Hematopoietic multipotent progenitor cell treated with erythropoietin and hydrocortisone succinate and interleukin-3 and kit ligand, for 15 days (in vitro differentiated cells): ENCODE measurements around the gene TYSND1.
"Not testable (repeated sequence)": the region's sequence is repeated elsewhere in the genome, so short reads cannot be mapped to it uniquely, and the experiment has no call there.

Experiments
- DNase-seq: peaks from one replicate; pipeline ENCODE4 v3.0.0-alpha.2; 2015; ENCODE audit warnings: low spot score

Gene TYSND1, protein sequence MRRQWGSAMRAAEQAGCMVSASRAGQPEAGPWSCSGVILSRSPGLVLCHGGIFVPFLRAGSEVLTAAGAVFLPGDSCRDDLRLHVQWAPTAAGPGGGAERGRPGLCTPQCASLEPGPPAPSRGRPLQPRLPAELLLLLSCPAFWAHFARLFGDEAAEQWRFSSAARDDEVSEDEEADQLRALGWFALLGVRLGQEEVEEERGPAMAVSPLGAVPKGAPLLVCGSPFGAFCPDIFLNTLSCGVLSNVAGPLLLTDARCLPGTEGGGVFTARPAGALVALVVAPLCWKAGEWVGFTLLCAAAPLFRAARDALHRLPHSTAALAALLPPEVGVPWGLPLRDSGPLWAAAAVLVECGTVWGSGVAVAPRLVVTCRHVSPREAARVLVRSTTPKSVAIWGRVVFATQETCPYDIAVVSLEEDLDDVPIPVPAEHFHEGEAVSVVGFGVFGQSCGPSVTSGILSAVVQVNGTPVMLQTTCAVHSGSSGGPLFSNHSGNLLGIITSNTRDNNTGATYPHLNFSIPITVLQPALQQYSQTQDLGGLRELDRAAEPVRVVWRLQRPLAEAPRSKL

GRCh38 chr10:70146489-70147258 is at the start of gene TYSND1:
Gene TYSND1, minus strand, starts transcription at chr10:70146700. Its CDS starts 114 bp downstream, at chr10:70146586.
- peak; percentile 90 for DNase-seq

DNA sequence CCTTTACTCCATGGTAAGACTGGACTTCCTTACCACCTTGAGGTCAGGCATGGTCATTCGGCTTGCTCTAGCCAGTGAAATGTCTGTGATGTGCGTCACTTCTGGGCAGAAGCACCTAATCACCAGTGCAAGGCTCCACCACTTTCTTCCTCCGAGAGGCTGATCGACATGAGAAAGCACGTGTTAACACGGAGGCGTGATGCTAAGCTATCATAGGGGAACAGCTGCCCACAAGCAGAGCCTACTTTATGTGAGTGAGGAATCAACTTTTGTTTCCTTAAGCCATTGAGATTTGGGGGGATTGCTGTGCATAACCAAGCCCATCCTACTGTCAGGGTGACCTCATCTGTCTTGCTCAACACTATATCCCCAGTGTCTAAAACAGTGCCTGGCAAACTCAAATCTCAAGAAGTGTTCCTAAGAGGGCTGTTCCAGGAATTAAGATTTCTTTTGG is 46.9 kb upstream of the TYSND1 start:
- DNase-seq = no peak

GRCh38 chr10:70192326-70192968 is 45.9 kb upstream of the TYSND1 start:
- DNase-seq = no peak

GRCh38 chr10:70191972-70192305 is 45.4 kb upstream of the TYSND1 start:
- no peak for DNase-seq

DNA sequence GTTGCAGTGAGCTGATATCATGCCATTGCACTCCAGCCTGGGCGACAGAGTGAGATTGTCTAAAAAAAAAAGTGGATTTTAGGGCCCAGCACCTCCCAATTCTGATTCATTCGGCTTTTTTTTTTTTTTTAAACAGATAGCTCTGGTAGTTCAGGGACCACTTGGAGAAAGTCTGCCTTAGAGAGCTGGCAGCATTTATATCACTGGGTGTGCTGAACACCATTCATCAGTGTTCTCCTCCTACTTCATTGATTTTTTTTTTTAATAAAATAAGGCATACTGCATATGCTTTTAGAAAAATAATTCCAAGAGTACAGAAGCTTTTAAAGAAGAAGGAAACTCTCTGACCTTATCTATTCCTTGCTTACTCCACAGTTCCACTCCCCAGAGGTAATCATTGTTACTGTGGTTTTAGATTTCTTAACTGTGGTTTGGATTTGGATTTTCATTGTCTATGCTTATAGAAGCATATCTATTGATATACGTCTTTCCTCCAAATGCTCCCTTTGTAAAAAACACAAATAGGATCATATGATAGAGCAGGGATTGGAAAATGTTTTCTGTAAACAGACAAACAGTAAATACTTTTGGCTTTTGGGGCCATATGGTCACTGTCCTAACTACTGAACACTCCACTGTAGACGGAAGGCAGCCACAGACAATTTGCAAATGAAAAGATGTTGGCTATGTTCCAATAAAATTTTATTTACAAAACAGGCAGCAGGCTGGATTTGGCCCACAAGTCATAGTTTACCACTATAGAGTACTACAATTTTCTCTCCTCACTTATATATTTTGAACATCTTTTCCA is 44.9 kb upstream of the TYSND1 start:
- DNase-seq = no peak

DNA sequence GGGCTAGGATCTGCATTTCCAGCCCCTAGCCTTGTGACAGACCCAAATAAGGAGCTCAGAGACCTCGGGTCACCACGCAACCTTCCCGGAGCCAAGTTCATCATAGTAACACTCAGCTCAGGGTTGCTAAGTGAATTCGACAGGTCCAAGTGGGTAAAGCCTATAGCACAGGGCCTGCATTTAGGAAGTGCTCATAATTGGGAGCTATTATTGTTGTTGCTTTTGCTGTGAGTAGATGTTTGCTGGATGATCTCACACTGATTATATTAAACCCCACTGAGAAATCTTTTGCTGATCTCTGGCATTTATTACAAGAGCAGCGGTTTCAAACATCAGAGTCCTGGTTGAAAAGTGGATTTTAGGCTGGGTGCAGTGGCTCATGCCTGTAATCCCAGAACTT is 44.1 kb upstream of the TYSND1 start:
- no peak for DNase-seq

DNA sequence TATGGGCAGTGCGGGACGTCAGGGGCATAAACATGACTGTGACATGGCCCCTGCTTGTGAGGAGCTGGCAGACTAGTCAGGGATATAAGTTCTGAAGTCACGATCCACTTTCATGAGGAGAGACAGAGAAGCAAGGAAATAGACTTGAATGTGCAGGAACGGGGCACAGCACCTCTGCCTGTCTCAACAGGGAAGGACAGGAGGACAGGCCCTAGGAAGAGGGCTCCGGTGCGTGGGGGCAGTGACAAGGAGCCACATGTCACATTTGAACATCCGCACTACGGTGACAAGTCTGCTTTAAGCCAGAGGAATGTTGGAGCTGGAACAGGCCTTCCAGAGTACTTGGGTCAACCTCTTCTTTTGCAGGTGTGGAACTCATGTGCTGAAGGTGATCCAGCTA is 43.6 kb upstream of the TYSND1 start:
- no peak for DNase-seq

DNA sequence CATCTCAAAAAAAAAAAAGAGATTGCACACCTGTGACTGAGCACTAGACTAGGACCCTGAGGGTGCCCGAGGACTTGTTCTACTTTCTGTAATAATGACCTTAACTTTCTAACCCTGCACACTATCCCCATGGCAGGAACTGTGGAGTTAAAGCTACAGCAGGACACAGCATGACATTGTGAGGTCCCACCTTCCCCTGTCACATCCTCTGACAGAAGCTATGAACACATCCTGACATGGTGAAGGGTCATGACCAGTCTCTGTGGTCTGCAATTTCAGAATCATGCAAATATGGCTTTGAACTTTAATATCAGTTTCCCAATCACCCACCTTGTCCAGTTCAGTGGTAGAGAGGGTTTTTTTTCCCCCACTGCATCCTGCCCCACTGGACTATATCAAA is 42.3 kb upstream of the TYSND1 start:
- DNase-seq = no peak

DNA sequence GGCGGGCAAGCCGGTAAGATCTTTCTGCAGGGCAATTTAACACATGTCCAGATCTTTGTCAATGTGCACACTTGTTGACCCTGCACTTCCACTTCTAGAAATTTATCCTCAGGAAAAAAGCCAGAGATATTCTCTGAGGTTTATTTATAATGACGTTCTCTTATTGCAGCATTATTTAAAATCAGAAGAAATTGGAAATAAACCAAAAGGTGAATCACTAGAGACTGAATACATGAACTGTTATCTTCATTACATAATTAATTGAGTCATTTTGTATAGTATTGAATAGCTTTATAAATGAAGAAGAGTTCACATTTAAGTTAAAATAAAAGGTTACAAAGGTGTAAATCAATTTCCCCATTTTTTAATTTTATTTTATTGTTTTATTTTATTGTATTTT is 40.1 kb upstream of the TYSND1 start:
- no peak for DNase-seq

GRCh38 chr10:70186090-70186489 is 39.6 kb upstream of the TYSND1 start:
- DNase-seq = no peak

- DNase-seq = no peak
These were observed 36.8 kb upstream of the TYSND1 start for GRCh38 chr10:70183304-70183703.

GRCh38 chr10:70179209-70179608 is 32.7 kb upstream of the TYSND1 start:
- DNase-seq = not testable (repeated sequence)

GRCh38 chr10:70178139-70178725 is 31.7 kb upstream of the TYSND1 start:
- DNase-seq = no peak

DNA sequence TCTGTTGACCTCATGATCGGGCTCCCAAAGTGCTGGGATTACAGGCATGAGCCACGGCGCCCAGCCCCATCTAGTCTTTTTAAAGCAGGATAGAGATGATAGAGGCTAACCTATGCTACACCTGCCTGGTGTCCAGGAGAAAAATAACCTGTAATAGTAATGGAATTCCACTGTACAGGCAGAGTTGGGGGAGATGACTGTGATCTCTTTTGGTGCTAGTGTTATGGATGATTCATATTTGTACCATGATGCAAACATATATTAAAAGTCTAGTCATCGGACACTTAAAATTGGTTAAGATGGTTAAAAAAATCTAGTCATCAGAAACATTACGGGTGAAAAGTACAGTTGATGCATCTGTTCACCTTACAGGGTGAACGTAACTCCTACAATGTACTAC is 29.9 kb upstream of the TYSND1 start:
- DNase-seq = no peak

DNA sequence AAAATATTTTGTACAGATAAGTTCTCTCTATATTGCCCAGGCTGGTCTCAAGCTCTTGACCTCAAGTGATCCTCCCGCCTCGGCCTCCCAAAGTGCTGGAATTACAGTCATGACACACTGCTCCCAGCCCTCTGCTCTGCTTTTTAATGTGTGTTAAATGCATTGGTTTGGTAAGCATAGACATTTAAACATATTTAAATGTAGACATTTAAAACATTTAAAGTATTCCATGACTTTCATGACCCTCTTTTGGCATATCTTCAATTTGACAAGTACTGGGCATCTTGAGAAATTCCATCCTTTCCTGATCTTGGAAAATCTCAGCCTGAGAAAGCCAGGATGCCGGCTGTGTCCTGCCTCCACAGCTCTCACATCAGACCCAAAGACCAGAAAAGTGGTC is 29.0 kb upstream of the TYSND1 start:
- no peak for DNase-seq

DNA sequence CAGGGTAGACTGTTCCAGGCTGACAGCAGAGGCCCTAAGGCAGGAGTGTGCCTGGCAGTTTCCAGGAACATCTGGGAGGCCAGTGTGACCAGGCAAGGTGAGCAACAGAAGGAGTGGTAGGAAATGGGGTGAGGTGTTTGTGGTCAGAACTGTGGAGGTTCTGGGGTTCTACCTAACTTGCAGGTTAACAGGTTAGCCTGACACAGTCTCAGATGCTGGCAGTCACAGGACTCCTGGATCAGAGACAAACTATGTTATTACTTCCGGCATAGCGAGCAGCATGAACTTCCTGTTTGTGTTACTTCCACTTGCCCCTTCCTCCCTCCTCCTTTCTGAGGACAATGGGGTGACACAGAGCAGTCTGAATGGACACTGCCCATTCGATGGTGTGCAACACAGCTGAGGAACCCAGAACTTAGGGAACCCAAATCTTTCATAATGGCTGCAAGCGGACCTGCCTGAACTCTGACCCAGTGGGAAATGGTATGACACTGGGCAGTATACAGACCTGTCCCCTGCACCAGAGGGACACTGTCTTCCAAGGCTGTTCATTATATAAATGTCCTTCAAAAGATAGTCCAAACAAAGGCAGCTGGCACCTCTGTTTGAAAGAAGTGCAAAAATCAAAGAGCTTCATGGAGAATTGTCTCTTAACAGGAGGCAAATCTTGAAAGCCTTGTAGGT is 27.7 kb upstream of the TYSND1 start:
- no peak for DNase-seq

GRCh38 chr10:70169649-70170364 is 23.3 kb upstream of the TYSND1 start:
- DNase-seq = peak; percentile 36

DNA sequence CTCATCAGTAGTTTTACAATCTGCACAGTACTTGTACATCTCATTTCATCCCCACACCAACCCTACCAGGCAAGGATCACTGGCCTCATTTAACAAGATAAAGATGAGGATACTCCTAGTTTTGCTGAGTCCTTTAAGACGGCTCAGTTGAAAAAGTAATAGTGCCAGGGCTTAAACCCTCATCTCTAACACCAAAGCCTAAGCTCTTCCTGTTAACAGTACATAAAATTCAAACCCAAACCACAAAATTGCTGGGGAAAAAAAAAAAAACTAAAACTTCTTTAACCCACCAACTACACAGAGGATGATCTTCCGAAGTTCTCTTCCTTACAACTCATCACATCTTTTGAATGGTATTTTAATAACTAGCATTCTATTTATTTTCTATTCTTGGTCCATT is 22.5 kb upstream of the TYSND1 start:
- DNase-seq = no peak

GRCh38 chr10:70167246-70167645 is 20.7 kb upstream of the TYSND1 start:
- no peak for DNase-seq

DNA sequence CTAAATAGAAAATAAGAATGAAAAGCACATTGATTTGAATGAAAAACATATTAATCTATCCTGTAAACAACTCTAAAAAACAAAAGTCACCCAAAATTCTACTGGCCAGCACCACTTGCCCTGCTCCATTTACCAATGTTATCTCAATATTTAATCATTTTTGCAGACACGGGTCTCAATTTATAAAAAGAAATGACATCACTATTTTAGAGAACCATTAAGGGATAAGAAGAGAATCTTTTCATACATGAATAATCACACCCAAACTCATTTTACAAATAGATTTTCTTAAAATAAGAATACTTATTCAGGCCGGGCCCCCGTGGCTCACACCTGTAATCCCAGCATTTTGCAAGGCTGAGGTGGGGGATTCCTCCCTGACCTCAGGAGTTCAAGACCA is 19.9 kb upstream of the TYSND1 start:
- no peak for DNase-seq
